ENCODE results near the gene ICAM3. TPM values are rescaled to one million over a fixed set of nuclear protein-coding genes. Genes with fewer than 3 reads are reported as not detected.
"Not testable (repeated sequence)": the region's sequence is repeated elsewhere in the genome, so short reads cannot be mapped to it uniquely, and the experiment has no call there.

ICAM3 gene
- total RNA-seq, 1 donor from 2014 or later, result 11.1 TPM

GRCh38 chr19:10352764-10353671 is 13.6 kb upstream of the ICAM3 start:
- DNase-seq (ENCODE audit: low read depth, low spot score), result no peak

- DNase-seq (ENCODE audit: low read depth, low spot score), result no peak
Observed at GRCh38 chr19:10346509-10346908, 7.1 kb upstream of the ICAM3 start.

GRCh38 chr19:10344780-10345179 is 5.4 kb upstream of the ICAM3 start:
- no peak for DNase-seq (ENCODE audit: low read depth, low spot score)

GRCh38 chr19:10343495-10343894 is 4.1 kb upstream of the ICAM3 start:
- DNase-seq (ENCODE audit: low read depth, low spot score), result no peak

GRCh38 chr19:10339977-10340376 is 553 bp upstream of the ICAM3 start:
- no peak for DNase-seq (ENCODE audit: low read depth, low spot score)

- DNase-seq (ENCODE audit: low read depth, low spot score), result no peak
Observed at GRCh38 chr19:10338940-10339339, 484 bp downstream of the ICAM3 start.

- DNase-seq (ENCODE audit: low read depth, low spot score), result not testable (repeated sequence)
Observed at GRCh38 chr19:10336725-10337124, 2.7 kb downstream of the ICAM3 start.

GRCh38 chr19:10335352-10335985 is 4.0 kb downstream of the ICAM3 start:
- DNase-seq (ENCODE audit: low read depth, low spot score), result no peak

GRCh38 chr19:10334588-10335351 is 4.7 kb downstream of the ICAM3 start:
- DNase-seq (ENCODE audit: low read depth, low spot score), result peak; percentile 84

GRCh38 chr19:10333758-10334587 is 5.5 kb downstream of the ICAM3 start:
- DNase-seq (ENCODE audit: low read depth, low spot score), result no peak

- peak; percentile 92 for DNase-seq (ENCODE audit: low read depth, low spot score)
Observed at GRCh38 chr19:10332965-10333757, 6.3 kb downstream of the ICAM3 start, which contains the start of gene RAVER1. RAVER1 (minus strand) TSS chr19:10333529; CDS start chr19:10333507, 22 bp downstream.

- no peak for DNase-seq (ENCODE audit: low read depth, low spot score)
Observed at GRCh38 chr19:10332158-10332964, 7.1 kb downstream of the ICAM3 start.

- DNase-seq (ENCODE audit: low read depth, low spot score), result no peak
Observed at GRCh38 chr19:10329555-10329954, 9.9 kb downstream of the ICAM3 start.

- no peak for DNase-seq (ENCODE audit: low read depth, low spot score)
Observed at GRCh38 chr19:10328558-10329429, 10.6 kb downstream of the ICAM3 start.

GRCh38 chr19:10327793-10328192 is 11.6 kb downstream of the ICAM3 start:
- no peak for DNase-seq (ENCODE audit: low read depth, low spot score)

- DNase-seq (ENCODE audit: low read depth, low spot score), result no peak
Observed at GRCh38 chr19:10325732-10326131, 13.7 kb downstream of the ICAM3 start.

- no peak for DNase-seq (ENCODE audit: low read depth, low spot score)
Observed at GRCh38 chr19:10321874-10322835, 17.3 kb downstream of the ICAM3 start.
